C4-2B (cell line): ENCODE measurements around the gene E4F1.

ENCODE experiments used
- CTCF ChIP-seq: fragments of 450-650 bp; conservative IDR thresholded peaks from 2 replicates; pipeline ENCODE4 v1.5.1; 2017; ENCODE audit warnings: mild to moderate bottlenecking
- ZFX ChIP-seq: fragments of 450-650 bp; IDR thresholded peaks from 2 replicates; pipeline ENCODE4 v1.6.1; 2017

GRCh38 chr16:2230376-2230775, 7.0 kb downstream of the E4F1 start:
- no peak for TF ChIP-seq CTCF
- no peak for TF ChIP-seq ZFX
